ENCODE results near the gene ITM2C.

ITM2C gene

DNA sequence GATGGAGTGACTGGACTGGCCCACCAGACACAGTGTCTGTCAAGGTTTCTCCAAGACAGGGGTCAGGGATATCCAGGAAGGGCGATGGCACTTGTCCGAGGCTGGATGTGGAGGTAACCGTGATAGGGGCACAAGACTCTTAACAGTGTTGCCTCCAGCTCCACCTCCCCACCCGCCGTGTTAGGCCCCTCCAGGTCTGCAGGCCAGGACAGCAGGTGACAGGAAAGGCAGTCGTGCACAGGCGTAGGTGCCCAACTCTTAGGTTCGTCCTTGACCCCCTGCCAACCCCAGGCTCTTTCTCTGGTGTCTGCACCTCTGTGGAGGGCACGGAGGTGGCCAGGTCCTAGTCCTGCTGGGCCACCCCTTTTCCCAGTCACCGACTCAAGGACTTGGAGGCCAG, 10.1 kb downstream of the ITM2C start:
- no peaks in the 10 kb centered on the region for H4K20me1 ChIP-seq (ENCODE audit: low read depth, low read length)
- no peaks in the 10 kb centered on the region for H3K9me3 ChIP-seq (ENCODE audit: insufficient read depth, low read length)
- no peaks in the 10 kb centered on the region for H3F3A ChIP-seq (ENCODE audit: insufficient read depth)
- H3K36me3 ChIP-seq (ENCODE audit: low read length) = no peaks in the 10 kb centered on the region
- no peak overlapping the region for H3K4me2 ChIP-seq (ENCODE audit: low read depth, low read length, poor library complexity, severe bottlenecking)
- no peak overlapping the region for H2AFZ ChIP-seq (ENCODE audit: low read depth, low read length, severe bottlenecking)
- no peak overlapping the region for H3K27ac ChIP-seq (ENCODE audit: low read depth, low read length)
- TF ChIP-seq, protein P1, sequence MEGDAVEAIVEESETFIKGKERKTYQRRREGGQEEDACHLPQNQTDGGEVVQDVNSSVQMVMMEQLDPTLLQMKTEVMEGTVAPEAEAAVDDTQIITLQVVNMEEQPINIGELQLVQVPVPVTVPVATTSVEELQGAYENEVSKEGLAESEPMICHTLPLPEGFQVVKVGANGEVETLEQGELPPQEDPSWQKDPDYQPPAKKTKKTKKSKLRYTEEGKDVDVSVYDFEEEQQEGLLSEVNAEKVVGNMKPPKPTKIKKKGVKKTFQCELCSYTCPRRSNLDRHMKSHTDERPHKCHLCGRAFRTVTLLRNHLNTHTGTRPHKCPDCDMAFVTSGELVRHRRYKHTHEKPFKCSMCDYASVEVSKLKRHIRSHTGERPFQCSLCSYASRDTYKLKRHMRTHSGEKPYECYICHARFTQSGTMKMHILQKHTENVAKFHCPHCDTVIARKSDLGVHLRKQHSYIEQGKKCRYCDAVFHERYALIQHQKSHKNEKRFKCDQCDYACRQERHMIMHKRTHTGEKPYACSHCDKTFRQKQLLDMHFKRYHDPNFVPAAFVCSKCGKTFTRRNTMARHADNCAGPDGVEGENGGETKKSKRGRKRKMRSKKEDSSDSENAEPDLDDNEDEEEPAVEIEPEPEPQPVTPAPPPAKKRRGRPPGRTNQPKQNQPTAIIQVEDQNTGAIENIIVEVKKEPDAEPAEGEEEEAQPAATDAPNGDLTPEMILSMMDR (IDR thresholded peaks at IDR 0.05; ENCODE audit: insufficient read depth, low read length, poor library complexity, severe bottlenecking) = no peak
- no peak for TF ChIP-seq EZH2phosphoT487 (conservative IDR thresholded peaks at IDR 0.05; ENCODE audit: low read length)
- H3K4me3 ChIP-seq (ENCODE audit: insufficient read depth, low read length, poor library complexity, severe bottlenecking) = no peak overlapping the region
- H3K27me3 ChIP-seq (ENCODE audit: low read length) = no peaks in the 10 kb centered on the region
- no peak overlapping the region for H3K9ac ChIP-seq (ENCODE audit: low read length)
- H3K9me2 ChIP-seq (replicated peaks; ENCODE audit: insufficient read depth, low read length) = no peaks in the 10 kb centered on the region
- no peaks in the 10 kb centered on the region for H3K79me2 ChIP-seq (ENCODE audit: insufficient read depth, low read length)

DNA sequence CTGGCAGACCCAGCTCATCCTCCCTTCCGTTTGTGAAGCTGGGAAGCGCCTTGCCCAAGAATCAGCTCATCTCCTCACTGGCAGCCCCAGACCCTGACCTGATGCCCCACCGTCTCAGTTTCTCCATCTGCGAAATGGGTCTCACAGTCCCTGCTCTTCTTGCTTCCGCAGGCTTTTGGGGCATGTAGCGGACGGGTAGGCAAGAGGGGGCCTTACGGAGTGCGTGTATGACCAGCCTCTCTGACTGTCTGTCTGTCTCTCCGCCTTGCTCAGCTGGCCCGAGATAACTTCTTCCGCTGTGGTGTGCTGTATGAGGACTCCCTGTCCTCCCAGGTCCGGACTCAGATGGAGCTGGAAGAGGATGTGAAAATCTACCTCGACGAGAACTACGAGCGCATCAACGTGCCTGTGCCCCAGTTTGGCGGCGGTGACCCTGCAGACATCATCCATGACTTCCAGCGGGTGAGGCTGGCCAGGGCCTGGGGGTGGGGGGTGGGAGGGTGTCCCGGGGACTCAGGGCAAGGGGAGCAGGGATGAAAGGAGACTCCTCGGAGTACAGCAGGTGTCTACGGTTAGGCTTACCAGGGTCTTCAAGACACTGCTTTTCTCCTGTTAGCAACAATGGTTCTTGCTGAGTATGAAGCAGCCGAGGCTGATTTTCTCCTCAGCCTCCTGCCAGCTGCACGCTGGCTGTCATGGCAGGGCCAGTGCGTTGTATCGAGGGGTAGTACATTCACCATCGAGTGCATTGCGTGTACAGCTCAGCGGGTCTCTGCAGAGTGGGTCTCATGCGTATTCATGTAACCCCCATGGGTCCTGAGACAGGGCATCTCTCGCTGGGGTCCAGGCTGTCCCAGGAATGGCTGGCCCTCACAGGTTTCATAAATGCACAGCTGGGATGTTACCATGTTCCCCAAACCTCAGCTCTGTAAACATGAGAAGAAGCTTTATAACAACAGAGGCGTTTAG, 10.9 kb downstream of the ITM2C start:
- Histone ChIP-seq H3K9me2 (replicated peaks; ENCODE audit: insufficient read depth, low read length) (no peaks in the 10 kb centered on the region), H3K79me2 (ENCODE audit: insufficient read depth, low read length) (no peaks in the 10 kb centered on the region), H3K4me3 (ENCODE audit: insufficient read depth, low read length, poor library complexity, severe bottlenecking) (no peak overlapping the region), H3K27ac (ENCODE audit: low read depth, low read length) (no peak overlapping the region), H3K9ac (ENCODE audit: low read length) (no peak overlapping the region), H4K20me1 (ENCODE audit: low read depth, low read length) (no peaks in the 10 kb centered on the region), H3F3A (ENCODE audit: insufficient read depth) (no peaks in the 10 kb centered on the region), H3K9me3 (ENCODE audit: insufficient read depth, low read length) (no peaks in the 10 kb centered on the region), H3K36me3 (ENCODE audit: low read length) (no peaks in the 10 kb centered on the region), H2AFZ (ENCODE audit: low read depth, low read length, severe bottlenecking) (no peak overlapping the region), H3K27me3 (ENCODE audit: low read length) (no peaks in the 10 kb centered on the region), H3K4me2 (ENCODE audit: low read depth, low read length, poor library complexity, severe bottlenecking) (no peak overlapping the region)
- TF ChIP-seq EZH2phosphoT487 (conservative IDR thresholded peaks at IDR 0.05; ENCODE audit: low read length) = no peak
- TF ChIP-seq, protein P1 (IDR thresholded peaks at IDR 0.05; ENCODE audit: insufficient read depth, low read length, poor library complexity, severe bottlenecking) = no peak

GRCh38 chr2:230877116-230877758, 12.5 kb downstream of the ITM2C start:
- peak overlapping the region; percentile 18 for H2AFZ ChIP-seq (ENCODE audit: low read depth, low read length, severe bottlenecking)
- TF ChIP-seq, protein P1 (IDR thresholded peaks at IDR 0.05; ENCODE audit: insufficient read depth, low read length, poor library complexity, severe bottlenecking) = no peak
- TF ChIP-seq EZH2phosphoT487 (conservative IDR thresholded peaks at IDR 0.05; ENCODE audit: low read length) = no peak
- H3K79me2 ChIP-seq (ENCODE audit: insufficient read depth, low read length) = no peaks in the 10 kb centered on the region
- no peaks in the 10 kb centered on the region for H4K20me1 ChIP-seq (ENCODE audit: low read depth, low read length)
- no peaks in the 10 kb centered on the region for H3K9me2 ChIP-seq (replicated peaks; ENCODE audit: insufficient read depth, low read length)
- no peak overlapping the region for H3K9ac ChIP-seq (ENCODE audit: low read length)
- H3K4me2 ChIP-seq (ENCODE audit: low read depth, low read length, poor library complexity, severe bottlenecking) = no peak overlapping the region
- H3F3A ChIP-seq (ENCODE audit: insufficient read depth) = no peaks in the 10 kb centered on the region
- H3K27ac ChIP-seq (ENCODE audit: low read depth, low read length) = no peak overlapping the region
- H3K4me3 ChIP-seq (ENCODE audit: insufficient read depth, low read length, poor library complexity, severe bottlenecking) = no peak overlapping the region
- no peaks in the 10 kb centered on the region for H3K27me3 ChIP-seq (ENCODE audit: low read length)
- H3K9me3 ChIP-seq (ENCODE audit: insufficient read depth, low read length) = no peaks in the 10 kb centered on the region
- no peaks in the 10 kb centered on the region for H3K36me3 ChIP-seq (ENCODE audit: low read length)
